GM19372 (cell line): ENCODE results near the gene PI3.

Source experiments
- ATAC-seq: cut with Tn5 transposase; IDR thresholded peaks from one replicate; pipeline ENCODE4 v1.9.1; 2021; ENCODE audit warnings: mild to moderate bottlenecking, low read depth, moderate library complexity; ENCODE audit not compliant: unreplicated experiment

The PI3 gene

GRCh38 chr20:45183084-45183483 is 8.4 kb downstream of the PI3 start:
- ATAC-seq, result no peak

- no peak for ATAC-seq
These were observed 13.0 kb downstream of the PI3 start for GRCh38 chr20:45187693-45188092.

- no peak for ATAC-seq
These were observed 14.4 kb downstream of the PI3 start for GRCh38 chr20:45189067-45189609.

- no peak for ATAC-seq
These were observed 15.2 kb downstream of the PI3 start for GRCh38 chr20:45189861-45190260.

- no peak for ATAC-seq
These were observed 17.2 kb downstream of the PI3 start for GRCh38 chr20:45191926-45192325.

GRCh38 chr20:45193331-45193730 is 18.6 kb downstream of the PI3 start:
- no peak for ATAC-seq

- no peak for ATAC-seq
These were observed 32.0 kb downstream of the PI3 start, which contains the start of gene SEMG1 for GRCh38 chr20:45206725-45207124. SEMG1 (plus strand) TSS chr20:45207033; CDS start chr20:45207054, 21 bp downstream.

- ATAC-seq, result no peak
These were observed 35.2 kb downstream of the PI3 start for GRCh38 chr20:45209924-45210323.

GRCh38 chr20:45211569-45212474 is 37.1 kb downstream of the PI3 start:
- ATAC-seq, result no peak

- no peak for ATAC-seq
These were observed 38.1 kb downstream of the PI3 start for GRCh38 chr20:45212836-45213235.

- ATAC-seq, result no peak
These were observed 43.4 kb downstream of the PI3 start for GRCh38 chr20:45218124-45218523.

GRCh38 chr20:45218636-45219035 is 43.9 kb downstream of the PI3 start:
- ATAC-seq, result no peak

GRCh38 chr20:45221076-45221475 is 46.4 kb downstream of the PI3 start, which contains the start of gene SEMG2:
SEMG2 (plus strand) TSS chr20:45221373; CDS start chr20:45221390, 17 bp downstream.
- ATAC-seq, result no peak

GRCh38 chr20:45223136-45223535 is 48.4 kb downstream of the PI3 start:
- ATAC-seq, result no peak
